Neural cell (in vitro differentiated cells): ENCODE measurements around the gene CEP55. TPM values are rescaled to one million over a fixed set of nuclear protein-coding genes. Genes with fewer than 3 reads are reported as not detected.
A peak's percentile ranks its signal among the peaks of the same experiment; 100 is the strongest.

Source experiments
- H2AFZ ChIP-seq: fragments of 200-600, 300-800 bp; sonication (generic), shearing (Covaris generic); 2 replicates; pipeline ENCODE4 v1.6.0; 2014; ENCODE audit warnings: low read depth, mild to moderate bottlenecking, antibody characterized with exemption, low read length, moderate library complexity
- H3F3A ChIP-seq: fragments of 200-600 bp; shearing (Covaris generic); 2 replicates; pipeline ENCODE4 v1.6.1; 2016; ENCODE audit warnings: mild to moderate bottlenecking, moderate library complexity, mixed read lengths, antibody characterized with exemption, low read length; ENCODE audit not compliant: insufficient read depth, poor library complexity, severe bottlenecking
- H3K27ac ChIP-seq: fragments of 200-600, 300-800 bp; sonication (generic), shearing (Covaris generic); 2 replicates; pipeline ENCODE4 v1.5.1; 2014; ENCODE audit warnings: mild to moderate bottlenecking, low read length, moderate library complexity
- H3K27me3 ChIP-seq: fragments of 300-800, 200-600 bp; sonication (generic), shearing (Covaris generic); 2 replicates; pipeline ENCODE4 v1.6.0; 2014; ENCODE audit warnings: mild to moderate bottlenecking, low read depth, low read length, moderate library complexity; ENCODE audit not compliant: insufficient read depth
- H3K36me3 ChIP-seq: fragments of 300-800, 200-600 bp; sonication (generic), shearing (Covaris generic); 2 replicates; pipeline ENCODE4 v1.5.1; 2014; ENCODE audit warnings: mild to moderate bottlenecking, antibody characterized with exemption, low read length, moderate library complexity; ENCODE audit not compliant: insufficient read depth
- H3K4me2 ChIP-seq: fragments of 300-800, 200-600 bp; sonication (generic), shearing (Covaris generic); 2 replicates; pipeline ENCODE4 v1.6.0; 2014; ENCODE audit warnings: mild to moderate bottlenecking, low read length
- H3K4me3 ChIP-seq: fragments of 300-800, 200-600 bp; sonication (generic), shearing (Covaris generic); 2 replicates; pipeline ENCODE4 v1.5.1; 2014; ENCODE audit warnings: mild to moderate bottlenecking, low read length, moderate library complexity
- H3K79me2 ChIP-seq: fragments of 200-600 bp; shearing (Covaris generic); replicated peaks from 2 replicates; pipeline ENCODE4 v1.6.0; 2014; ENCODE audit warnings: mild to moderate bottlenecking, low read length, moderate library complexity; ENCODE audit not compliant: insufficient read depth
- H3K9ac ChIP-seq: fragments of 300-800, 200-600 bp; sonication (generic), shearing (Covaris generic); 2 replicates; pipeline ENCODE4 v1.6.1; 2016; ENCODE audit warnings: mild to moderate bottlenecking, low read length, mixed read lengths
- H3K9me2 ChIP-seq: fragments of 200-600 bp; shearing (Covaris generic); 2 replicates; pipeline ENCODE4 v1.6.1; 2016; ENCODE audit warnings: mild to moderate bottlenecking, low read length, mixed read lengths; ENCODE audit not compliant: insufficient read depth
- H3K9me3 ChIP-seq: fragments of 200-600, 300-800 bp; sonication (generic), shearing (Covaris generic); 2 replicates; pipeline ENCODE4 v1.6.1; 2016; ENCODE audit warnings: mild to moderate bottlenecking, mixed run types, low read length, moderate library complexity, mixed read lengths
- H4K20me1 ChIP-seq: fragments of 200-600 bp; shearing (Covaris generic); 2 replicates; pipeline ENCODE4 v1.6.1; 2016; ENCODE audit warnings: mild to moderate bottlenecking, mixed run types; ENCODE audit not compliant: insufficient read depth
- CTCF ChIP-seq: fragments of 450-650 bp; IDR thresholded peaks from 2 replicates; pipeline ENCODE4 v1.5.1; 2014; ENCODE audit warnings: antibody characterized with exemption, mild to moderate bottlenecking, moderate library complexity; ENCODE audit not compliant: poor library complexity, severe bottlenecking
- EP300 ChIP-seq: fragments of 450-650 bp; conservative IDR thresholded peaks from 2 replicates; pipeline ENCODE4 v1.6.1; 2014; ENCODE audit warnings: antibody characterized with exemption, mild to moderate bottlenecking, moderate library complexity; ENCODE audit not compliant: poor library complexity, severe bottlenecking
- EZH2 ChIP-seq: fragments of 200-600, 300-800 bp; shearing (Covaris generic), sonication (generic); IDR thresholded peaks from 2 replicates; pipeline ENCODE4 v1.6.1; 2014; ENCODE audit warnings: antibody characterized with exemption, low read length, borderline replicate concordance, mild to moderate bottlenecking; ENCODE audit not compliant: insufficient read depth, poor library complexity, severe bottlenecking
- POLR2AphosphoS5 ChIP-seq: IDR thresholded peaks from 2 replicates; pipeline ENCODE4 v1.6.1; 2012
- RAD21 ChIP-seq: fragments of 450-650 bp; conservative IDR thresholded peaks from 2 replicates; pipeline ENCODE4 v1.6.1; 2014; ENCODE audit warnings: antibody characterized with exemption, mild to moderate bottlenecking, moderate library complexity
- REST ChIP-seq: IDR thresholded peaks from 2 replicates; pipeline ENCODE4 v1.6.1; 2012; ENCODE audit warnings: borderline replicate concordance
- SMC3 ChIP-seq: fragments of 450-650 bp; conservative IDR thresholded peaks from 2 replicates; pipeline ENCODE4 v1.6.1; 2014; ENCODE audit warnings: antibody characterized with exemption, mild to moderate bottlenecking, moderate library complexity; ENCODE audit not compliant: poor library complexity
- TAF1 ChIP-seq: IDR thresholded peaks from 2 replicates; pipeline ENCODE4 v1.6.1; 2012; ENCODE audit warnings: low read depth
- polyA plus RNA-seq: library from polyadenylated mRNA; depleted of rRNA; stranded (reverse); fragments of >200 nt; gene quantifications from 2 replicates; pipeline ENCODE4 v1.2.3, GENCODE V29; 2014

CEP55 gene
- polyA plus RNA-seq, 1 donor from 2014 or later = 0.67 TPM

- H3K79me2 ChIP-seq = no peaks in the 10 kb centered on the region
- H3K4me2 ChIP-seq = no peak within 1 kb of the TSS
- peaks cover 13% of the 10 kb centered on the region for H3K27me3 ChIP-seq
- H4K20me1 ChIP-seq = no peaks in the 10 kb centered on the region
- no peak within 1 kb of the TSS for H2AFZ ChIP-seq
- no peak within 1 kb of the TSS for H3K27ac ChIP-seq
- H3K9me2 ChIP-seq = no peaks in the 10 kb centered on the region
- H3K9ac ChIP-seq = no peak within 1 kb of the TSS
- H3K36me3 ChIP-seq = no peaks in the 10 kb centered on the region
- TF ChIP-seq EZH2 = no peak
- no peak for TF ChIP-seq TAF1
- peak; percentile 63 for TF ChIP-seq RAD21
- no peak for TF ChIP-seq REST
- peak; percentile 56 for TF ChIP-seq CTCF
- TF ChIP-seq EP300 = no peak
- peak; percentile 53 for TF ChIP-seq SMC3
- H3K4me3 ChIP-seq = peak within 1 kb of the TSS; percentile 13
- no peaks in the 10 kb centered on the region for H3K9me3 ChIP-seq
- no peaks in the 10 kb centered on the region for H3F3A ChIP-seq
Measured at GRCh38 chr10:93482145-93482834, 14.1 kb upstream of the CEP55 start, which contains the start of gene MYOF. MYOF (minus strand) TSS chr10:93482334; CDS start chr10:93482194, 140 bp downstream.

GRCh38 chr10:93485690-93486089, 10.7 kb upstream of the CEP55 start:
- no peaks in the 10 kb centered on the region for H3F3A ChIP-seq
- H3K9ac ChIP-seq = no peak overlapping the region
- no peaks in the 10 kb centered on the region for H3K36me3 ChIP-seq
- TF ChIP-seq CTCF (peak; percentile 22), POLR2AphosphoS5 (no peak)
- no peak overlapping the region for H3K4me2 ChIP-seq
- H4K20me1 ChIP-seq = no peaks in the 10 kb centered on the region
- H3K79me2 ChIP-seq = no peaks in the 10 kb centered on the region
- H3K9me2 ChIP-seq = no peaks in the 10 kb centered on the region
- no peak overlapping the region for H3K4me3 ChIP-seq
- no peak overlapping the region for H2AFZ ChIP-seq
- no peaks in the 10 kb centered on the region for H3K9me3 ChIP-seq
- peaks cover 13% of the 10 kb centered on the region for H3K27me3 ChIP-seq
- no peak overlapping the region for H3K27ac ChIP-seq
